ENCODE measurements around the gene PRPF31.

GRCh38 chr19:54137699-54138488 lies 22.3 kb downstream of the PRPF31 start, which contains the start of gene CNOT3:
- TF ChIP-seq FOXK2 (IDR thresholded peaks at IDR 0.05): no peak
- no peak for TF ChIP-seq CTBP1 (IDR thresholded peaks at IDR 0.05; ENCODE audit: borderline replicate concordance)
- TF ChIP-seq BHLHE40 (IDR thresholded peaks at IDR 0.05; ENCODE audit: borderline replicate concordance): no peak
- TF ChIP-seq ELF4 (IDR thresholded peaks at IDR 0.05): no peak
